ENCODE measurements around the gene MAML1. TPM values are rescaled to one million over a fixed set of nuclear protein-coding genes. Genes with fewer than 3 reads are reported as not detected.

The MAML1 gene
- total and polyA plus RNA-seq, 7 experiments from 2014 or later: 3.5 to 51.2 (median 33.4) TPM

DNA sequence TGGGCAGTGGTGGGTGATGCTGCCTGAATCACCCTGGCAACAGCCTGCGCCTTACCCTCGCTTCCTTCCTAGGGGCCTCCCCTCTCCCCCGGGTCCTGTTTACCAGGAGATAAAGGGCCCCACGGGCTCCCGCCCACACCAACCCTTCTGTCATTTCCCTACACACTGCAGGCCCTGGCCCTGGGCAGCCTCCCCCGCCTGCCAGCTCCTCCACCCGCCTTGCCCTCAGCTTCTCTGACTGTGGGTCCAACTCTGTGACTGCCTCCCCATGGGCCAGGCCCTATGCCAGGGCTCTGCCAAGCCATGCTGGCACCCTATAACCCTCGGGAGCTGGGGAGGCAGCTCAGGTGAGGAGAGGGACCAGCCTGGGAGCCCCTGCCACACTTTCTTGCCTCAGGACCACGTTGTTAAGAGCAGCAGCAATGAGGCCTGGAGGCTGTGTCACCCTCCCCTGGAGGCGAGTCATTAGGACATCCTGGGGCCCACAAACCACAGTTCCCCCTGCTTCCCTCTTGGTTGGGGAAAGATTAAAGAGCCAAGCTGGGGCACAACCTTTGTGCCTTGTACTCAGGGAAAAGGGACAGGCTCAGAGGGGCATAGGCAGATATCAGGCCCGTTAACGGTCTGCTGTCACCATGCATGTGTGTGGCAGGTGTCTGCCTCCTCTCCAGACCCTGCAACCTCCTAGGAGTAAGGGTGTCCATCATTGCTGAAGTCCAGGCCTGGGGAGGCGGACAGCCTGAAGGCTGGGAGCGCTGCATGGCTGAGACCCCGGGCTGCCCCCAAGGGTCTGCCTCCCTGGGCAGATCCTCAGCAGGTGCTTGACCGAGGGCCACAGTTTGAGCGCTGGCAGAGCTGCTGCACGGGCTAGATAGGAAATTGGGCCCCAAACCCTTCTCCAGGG is 71.3 kb downstream of the MAML1 start:
- Histone ChIP-seq H3K27ac (ENCODE audit: low read depth, low read length) (peak overlapping the region; percentile 47), H3K36me3 (ENCODE audit: control insufficient read depth in 2 of 3, insufficient read depth in 3 of 3, low read length in 3 of 3) (peaks cover 0 to 14% (median 0%) of the 10 kb centered on the region in 3 experiments), H3K4me1 (ENCODE audit: control insufficient read depth in 2 of 2, insufficient read depth in 2 of 2, low read length in 2 of 2) (peaks cover 19 to 26% of the 10 kb centered on the region in 2 donors), H3K27me3 (ENCODE audit: control insufficient read depth in 2 of 2, insufficient read depth in 2 of 2, low read length in 2 of 2) (no peaks in the 10 kb centered on the region), H3K4me3 (ENCODE audit: low read length) (no peak overlapping the region), H3K9me3 (ENCODE audit: control insufficient read depth in 2 of 3, low read length in 3 of 3) (no peaks in the 10 kb centered on the region)
- peak; percentile 12 for ATAC-seq
- Mint-ChIP-seq H3K36me3 (peaks cover 0 to 7% (median 3%) of the 10 kb centered on the region in 5 donors), H3K9me3 (no peaks in the 10 kb centered on the region), H3K27ac (peak overlapping the region; percentile 12 to 88 (median 83)), H3K4me1 (peaks cover 31 to 41% (median 34%) of the 10 kb centered on the region in 7 donors), H3K27me3 (no peaks in the 10 kb centered on the region), H3K4me3 (peak overlapping the region; percentile 76 to 93 (median 87))
- POLR2A ChIA-PET: interaction anchor here (0.6 to 7.9 kb wide), 5 partner anchors 9 to 252 kb away, joined by 4 to 136 read pairs (median 6); partner anchors contain the start of genes HNRNPH1 and SQSTM1
- peak in 2 of 9 donors; percentile 30 to 71 for DNase-seq
- CTCF ChIA-PET: interaction anchor here (0.7 kb wide), 1 partner anchor 103 kb away, joined by 3 read pairs; no protein-coding TSS in a partner anchor
- intact Hi-C loops (cut with micrococcal nuclease): loop anchor here (2.0 to 5.0 kb wide), 3 partner anchors 33 to 268 kb away; partner anchors contain the start of genes RNF130 (in 2 of the 2) and TBC1D9B (in 1 of the 2)

GRCh38 chr5:179804555-179804947 is 71.9 kb downstream of the MAML1 start:
- CTCF ChIA-PET: no interaction called here
- Mint-ChIP-seq H3K27me3 (no peaks in the 10 kb centered on the region), H3K36me3 (peaks cover 0 to 3% (median 0%) of the 10 kb centered on the region in 5 donors), H3K4me1 (peaks cover 27 to 41% (median 34%) of the 10 kb centered on the region in 7 donors), H3K9me3 (no peaks in the 10 kb centered on the region), H3K27ac (peak overlapping the region in 8 of 9 donors; percentile 79 to 91 (median 88)), H3K4me3 (peak overlapping the region; percentile 76 to 93 (median 87))
- intact Hi-C loops (cut with micrococcal nuclease): loop anchor here (5.0 kb wide), 1 partner anchor 268 kb away; the partner anchor contains the start of gene RNF130 (in 2 of the 2)
- DNase-seq: no peak
- Histone ChIP-seq H3K27ac (ENCODE audit: low read depth, low read length) (peak overlapping the region; percentile 73), H3K4me3 (ENCODE audit: low read length) (peak overlapping the region; percentile 35), H3K27me3 (ENCODE audit: control insufficient read depth in 2 of 2, insufficient read depth in 2 of 2, low read length in 2 of 2) (no peaks in the 10 kb centered on the region), H3K4me1 (ENCODE audit: control insufficient read depth in 2 of 2, insufficient read depth in 2 of 2, low read length in 2 of 2) (peaks cover 19 to 26% of the 10 kb centered on the region in 2 donors), H3K36me3 (ENCODE audit: control insufficient read depth in 2 of 3, insufficient read depth in 3 of 3, low read length in 3 of 3) (peaks cover 0 to 8% (median 0%) of the 10 kb centered on the region in 3 experiments), H3K9me3 (ENCODE audit: control insufficient read depth in 2 of 3, low read length in 3 of 3) (no peaks in the 10 kb centered on the region)
- no peak for ATAC-seq
- POLR2A ChIA-PET: interaction anchor here (1.2 to 7.9 kb wide), 3 partner anchors 15 to 181 kb away, joined by 4 to 136 read pairs (median 7); partner anchors contain the start of genes HNRNPH1 and SQSTM1

GRCh38 chr5:179805070-179805528 is 72.5 kb downstream of the MAML1 start:
- no peaks in the 10 kb centered on the region for H3K27me3 ChIP-seq (ENCODE audit: control insufficient read depth in 2 of 2, insufficient read depth in 2 of 2, low read length in 2 of 2)
- H3K27ac Mint-ChIP-seq: peak overlapping the region; percentile 79 to 93 (median 88)
- no peaks in the 10 kb centered on the region for H3K27me3 Mint-ChIP-seq
- ATAC-seq (no peak), DNase-seq (no peak)
- CTCF ChIA-PET: no interaction called here
- no peaks in the 10 kb centered on the region for H3K9me3 Mint-ChIP-seq
- H3K36me3 Mint-ChIP-seq: peaks cover 0 to 3% (median 0%) of the 10 kb centered on the region in 5 donors
- peaks cover 25 to 41% (median 34%) of the 10 kb centered on the region in 7 donors for H3K4me1 Mint-ChIP-seq
- peak overlapping the region; percentile 35 for H3K4me3 ChIP-seq (ENCODE audit: low read length)
- H3K4me3 Mint-ChIP-seq: peak overlapping the region; percentile 76 to 93 (median 87)
- H3K36me3 ChIP-seq (ENCODE audit: control insufficient read depth in 2 of 3, insufficient read depth in 3 of 3, low read length in 3 of 3): peaks cover 0 to 2% (median 0%) of the 10 kb centered on the region in 3 experiments
- POLR2A ChIA-PET: interaction anchor here (1.2 to 7.9 kb wide), 5 partner anchors 8 to 254 kb away, joined by 3 to 136 read pairs (median 6); partner anchors contain the start of genes HNRNPH1, LTC4S, RUFY1 and SQSTM1
- H3K27ac ChIP-seq (ENCODE audit: low read depth, low read length): peak overlapping the region; percentile 73
- H3K9me3 ChIP-seq (ENCODE audit: control insufficient read depth in 2 of 3, low read length in 3 of 3): no peaks in the 10 kb centered on the region
- intact Hi-C loops (cut with micrococcal nuclease): loop anchor here in 1 of 2 donors (1.0 kb wide), 1 partner anchor 9 kb away; no protein-coding TSS in a partner anchor
- peaks cover 19 to 26% of the 10 kb centered on the region in 2 donors for H3K4me1 ChIP-seq (ENCODE audit: control insufficient read depth in 2 of 2, insufficient read depth in 2 of 2, low read length in 2 of 2)

- DNase-seq (peak in 1 of 9 donors; percentile 53), ATAC-seq (peak; percentile 21)
- ChIA-PET POLR2A (interaction anchor here (1.2 to 7.9 kb wide), 6 partner anchors 9 to 255 kb away, joined by 3 to 136 read pairs (median 5); partner anchors contain the start of genes HNRNPH1, LTC4S, RUFY1 and SQSTM1), CTCF (no interaction called here)
- Mint-ChIP-seq H3K27me3 (no peaks in the 10 kb centered on the region), H3K9me3 (no peaks in the 10 kb centered on the region), H3K4me1 (peaks cover 25 to 41% (median 34%) of the 10 kb centered on the region in 7 donors), H3K4me3 (peak overlapping the region; percentile 76 to 93 (median 87)), H3K27ac (peak overlapping the region; percentile 79 to 93 (median 88)), H3K36me3 (peaks cover 0 to 5% (median 0%) of the 10 kb centered on the region in 5 donors)
- Histone ChIP-seq H3K27ac (ENCODE audit: low read depth, low read length) (peak overlapping the region; percentile 73), H3K4me3 (ENCODE audit: low read length) (peak overlapping the region; percentile 41), H3K36me3 (ENCODE audit: control insufficient read depth in 2 of 3, insufficient read depth in 3 of 3, low read length in 3 of 3) (peaks cover 0 to 2% (median 0%) of the 10 kb centered on the region in 3 experiments), H3K4me1 (ENCODE audit: control insufficient read depth in 2 of 2, insufficient read depth in 2 of 2, low read length in 2 of 2) (peaks cover 19 to 26% of the 10 kb centered on the region in 2 donors), H3K27me3 (ENCODE audit: control insufficient read depth in 2 of 2, insufficient read depth in 2 of 2, low read length in 2 of 2) (no peaks in the 10 kb centered on the region), H3K9me3 (ENCODE audit: control insufficient read depth in 2 of 3, low read length in 3 of 3) (no peaks in the 10 kb centered on the region)
- intact Hi-C loops (cut with micrococcal nuclease): loop anchor here (1.0 to 2.0 kb wide), 6 partner anchors 9 to 1179 kb away; partner anchors contain the start of genes CLK4 (in 1 of the 2), MRNIP (in 1 of the 2), SQSTM1 (in 1 of the 2) and TBC1D9B (in 1 of the 2)
Measured at GRCh38 chr5:179805529-179806249, 73.1 kb downstream of the MAML1 start.

GRCh38 chr5:179806250-179807048 is 73.8 kb downstream of the MAML1 start, which contains the start of gene MGAT4B:
Gene MGAT4B, minus strand, starts transcription at chr5:179806866. Its CDS starts 283 bp downstream, at chr5:179806583.
- CTCF ChIA-PET: no interaction called here
- peak; percentile 84 for ATAC-seq

More at GRCh38 chr5:179806250-179807048, 73.8 kb downstream of the MAML1 start, which contains the start of gene MGAT4B:
- Mint-ChIP-seq H3K4me1 (peaks cover 25 to 41% (median 34%) of the 10 kb centered on the region in 7 donors), H3K4me3 (peak within 1 kb of the TSS; percentile 46 to 87 (median 80)), H3K9me3 (no peaks in the 10 kb centered on the region), H3K36me3 (peaks cover 0 to 5% (median 0%) of the 10 kb centered on the region in 5 donors), H3K27me3 (no peaks in the 10 kb centered on the region), H3K27ac (peak within 1 kb of the TSS in 5 of 9 donors; percentile 22 to 85 (median 70))
- POLR2A ChIA-PET: interaction anchor here (0.5 to 7.9 kb wide), 10 partner anchors 9 to 1402 kb away, joined by 3 to 136 read pairs (median 4); partner anchors contain the start of genes HNRNPH1, LTC4S, RUFY1 and SQSTM1
- H3K4me1 ChIP-seq (ENCODE audit: control insufficient read depth in 2 of 2, insufficient read depth in 2 of 2, low read length in 2 of 2): peaks cover 19 to 26% of the 10 kb centered on the region in 2 donors
- H3K27ac ChIP-seq (ENCODE audit: low read depth, low read length): peak within 1 kb of the TSS; percentile 73
- H3K4me3 ChIP-seq (ENCODE audit: low read length): peak within 1 kb of the TSS; percentile 41
- H3K9me3 ChIP-seq (ENCODE audit: control insufficient read depth in 2 of 3, low read length in 3 of 3): no peaks in the 10 kb centered on the region
- H3K27me3 ChIP-seq (ENCODE audit: control insufficient read depth in 2 of 2, insufficient read depth in 2 of 2, low read length in 2 of 2): no peaks in the 10 kb centered on the region
- peak in 8 of 9 donors; percentile 28 to 81 (median 57) for DNase-seq
- intact Hi-C loops (cut with micrococcal nuclease): loop anchor here (1.0 to 2.0 kb wide), 7 partner anchors 10 to 1180 kb away; partner anchors contain the start of genes CLK4 (in 1 of the 2), MRNIP (in 1 of the 2), SQSTM1 (in 1 of the 2) and TBC1D9B (in 1 of the 2)
- H3K36me3 ChIP-seq (ENCODE audit: control insufficient read depth in 2 of 3, insufficient read depth in 3 of 3, low read length in 3 of 3): peaks cover 0 to 2% (median 0%) of the 10 kb centered on the region in 3 experiments

Measured in naive thymus-derived CD4-positive, alpha-beta T cell (primary cell).